SJSA1 (cell line): ENCODE data around the gene TCP10L. TPM values are rescaled to one million over a fixed set of nuclear protein-coding genes. Genes with fewer than 3 reads are reported as not detected.
"Not testable (repeated sequence)": the region's sequence is repeated elsewhere in the genome, so short reads cannot be mapped to it uniquely, and the experiment has no call there.

Experiments
- DNase-seq, 2 experiments: peaks; one replicate each; pipeline ENCODE4 v3.0.0-alpha.2; 2015 to 2020; ENCODE audit warnings: low spot score in 2 of 2, low read depth in 1 of 2
- H3K27ac ChIP-seq: fragments of 250-450 bp; sonication (Bioruptor Pico); 2 replicates; pipeline ENCODE4 v1.5.1; 2020; ENCODE audit warnings: mild to moderate bottlenecking, moderate library complexity
- H3K27me3 ChIP-seq: fragments of 250-450 bp; sonication (Bioruptor Pico); replicated peaks from 2 replicates; pipeline ENCODE4 v1.5.1; 2020; ENCODE audit warnings: mild to moderate bottlenecking, moderate library complexity
- H3K36me3 ChIP-seq: fragments of 250-450 bp; sonication (Bioruptor Pico); 2 replicates; pipeline ENCODE4 v1.5.1; 2020; ENCODE audit warnings: mild to moderate bottlenecking
- H3K4me1 ChIP-seq: fragments of 250-450 bp; sonication (Bioruptor Pico); replicated peaks from 2 replicates; pipeline ENCODE4 v1.6.1; 2021; ENCODE audit warnings: mild to moderate bottlenecking
- H3K4me3 ChIP-seq: fragments of 250-450 bp; sonication (Bioruptor Pico); 2 replicates; pipeline ENCODE4 v1.5.1; 2020; ENCODE audit warnings: mild to moderate bottlenecking
- H3K9me3 ChIP-seq: fragments of 250-450 bp; sonication (Bioruptor Pico); replicated peaks from 2 replicates; pipeline ENCODE4 v1.5.1; 2020; ENCODE audit warnings: mild to moderate bottlenecking
- total RNA-seq: library from RNA; depleted of rRNA; stranded (reverse); fragments of >200 nt; shearing (Covaris generic); gene quantifications from 2 replicates; pipeline ENCODE4 v1.2.3, GENCODE V29; 2014

The TCP10L gene
- total RNA-seq, 1 experiment from 2014 or later: not detected

DNA sequence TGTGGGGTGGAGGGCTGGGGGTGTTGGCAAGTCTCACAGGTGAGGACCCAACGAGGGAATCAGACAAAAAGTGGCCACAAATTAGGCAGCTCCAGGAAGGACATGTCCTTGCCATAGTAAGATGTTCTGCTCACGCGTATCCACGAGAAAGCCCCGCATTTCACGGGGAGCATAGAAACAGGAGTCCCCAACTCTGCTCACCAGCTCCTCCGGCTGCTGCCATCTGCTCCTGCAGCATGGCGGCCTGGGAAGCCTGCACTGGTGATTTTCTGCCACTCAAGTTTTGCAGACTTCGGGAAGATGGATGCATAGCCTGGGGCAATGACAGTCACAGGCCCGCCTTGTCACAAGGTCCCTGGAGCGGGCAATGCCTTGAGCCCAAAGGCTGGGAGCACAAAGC lies 9.3 kb downstream of the TCP10L start:
- Histone ChIP-seq H3K27ac (no peak overlapping the region), H3K4me1 (no peaks in the 10 kb centered on the region)

DNA sequence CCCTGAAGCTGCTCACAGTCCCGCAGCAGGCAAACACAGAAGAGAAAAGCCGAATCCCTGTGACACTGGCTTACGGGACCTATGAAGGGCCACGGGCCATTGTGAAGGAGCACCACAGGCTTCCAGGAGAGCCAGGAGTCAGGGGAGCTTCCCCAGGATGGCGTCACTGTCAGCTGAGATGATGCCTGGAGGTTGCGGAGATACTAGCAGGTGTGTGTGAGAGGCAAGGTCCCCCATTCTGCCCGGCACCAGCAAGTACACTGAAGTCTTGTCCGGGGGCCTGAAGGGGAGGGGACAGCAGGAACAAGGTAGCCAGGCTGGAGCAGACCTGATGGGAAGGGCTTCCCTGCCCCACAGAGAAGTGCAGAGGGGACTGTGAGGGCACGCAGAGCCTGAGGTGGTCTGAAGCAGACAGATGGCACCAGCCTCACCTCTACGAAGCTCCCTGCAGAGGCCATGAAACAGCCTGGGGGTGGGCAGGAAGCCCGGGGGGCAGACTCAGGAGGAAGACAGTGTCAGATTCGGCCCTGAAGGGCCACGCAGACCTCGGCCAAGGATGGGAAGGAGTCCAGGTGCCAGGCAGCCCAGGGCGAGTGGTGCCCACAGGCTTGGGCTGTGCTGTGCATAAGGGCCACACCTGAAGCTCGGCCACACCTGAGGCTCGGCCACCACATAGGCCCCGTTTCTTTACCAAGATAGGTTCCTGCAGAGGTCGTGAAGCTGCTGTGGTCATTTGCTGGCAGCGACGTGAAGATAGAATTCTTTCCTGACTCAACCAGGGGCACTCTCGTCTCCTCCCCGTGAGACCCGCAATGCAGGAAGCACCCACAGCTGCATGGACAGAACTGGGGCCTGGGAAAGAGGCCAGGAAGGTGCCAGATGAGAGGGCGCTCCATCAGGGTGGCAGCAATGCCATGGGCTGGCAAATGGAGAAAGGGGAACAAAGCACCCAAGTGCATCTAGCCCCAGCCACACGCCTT lies 10.1 kb downstream of the TCP10L start:
- no peak overlapping the region for H3K4me3 ChIP-seq
- H3K27me3 ChIP-seq: peaks cover 20% of the 10 kb centered on the region
- H3K27ac ChIP-seq: no peak overlapping the region
- no peaks in the 10 kb centered on the region for H3K4me1 ChIP-seq
- no peaks in the 10 kb centered on the region for H3K9me3 ChIP-seq
- no peaks in the 10 kb centered on the region for H3K36me3 ChIP-seq
- no peak for DNase-seq

More for the DNA sequence above, 9.3 kb downstream of the TCP10L start:
- no peak overlapping the region for H3K4me3 ChIP-seq
- no peaks in the 10 kb centered on the region for H3K9me3 ChIP-seq
- DNase-seq: no peak
- H3K36me3 ChIP-seq: no peaks in the 10 kb centered on the region
- peaks cover 24% of the 10 kb centered on the region for H3K27me3 ChIP-seq

GRCh38 chr21:32572574-32573420 lies 12.5 kb downstream of the TCP10L start:
- Histone ChIP-seq H3K9me3 (no peaks in the 10 kb centered on the region), H3K27ac (no peak overlapping the region), H3K4me3 (no peak overlapping the region), H3K4me1 (peaks cover 8% of the 10 kb centered on the region), H3K36me3 (no peaks in the 10 kb centered on the region), H3K27me3 (0 out of 2 replicates have a peak, but pooled peaks cover 2% of the 10 kb centered on the region)
- DNase-seq: no peak

- no peak overlapping the region for H3K4me3 ChIP-seq
These were observed 14.9 kb downstream of the TCP10L start for GRCh38 chr21:32570456-32570855.

DNA sequence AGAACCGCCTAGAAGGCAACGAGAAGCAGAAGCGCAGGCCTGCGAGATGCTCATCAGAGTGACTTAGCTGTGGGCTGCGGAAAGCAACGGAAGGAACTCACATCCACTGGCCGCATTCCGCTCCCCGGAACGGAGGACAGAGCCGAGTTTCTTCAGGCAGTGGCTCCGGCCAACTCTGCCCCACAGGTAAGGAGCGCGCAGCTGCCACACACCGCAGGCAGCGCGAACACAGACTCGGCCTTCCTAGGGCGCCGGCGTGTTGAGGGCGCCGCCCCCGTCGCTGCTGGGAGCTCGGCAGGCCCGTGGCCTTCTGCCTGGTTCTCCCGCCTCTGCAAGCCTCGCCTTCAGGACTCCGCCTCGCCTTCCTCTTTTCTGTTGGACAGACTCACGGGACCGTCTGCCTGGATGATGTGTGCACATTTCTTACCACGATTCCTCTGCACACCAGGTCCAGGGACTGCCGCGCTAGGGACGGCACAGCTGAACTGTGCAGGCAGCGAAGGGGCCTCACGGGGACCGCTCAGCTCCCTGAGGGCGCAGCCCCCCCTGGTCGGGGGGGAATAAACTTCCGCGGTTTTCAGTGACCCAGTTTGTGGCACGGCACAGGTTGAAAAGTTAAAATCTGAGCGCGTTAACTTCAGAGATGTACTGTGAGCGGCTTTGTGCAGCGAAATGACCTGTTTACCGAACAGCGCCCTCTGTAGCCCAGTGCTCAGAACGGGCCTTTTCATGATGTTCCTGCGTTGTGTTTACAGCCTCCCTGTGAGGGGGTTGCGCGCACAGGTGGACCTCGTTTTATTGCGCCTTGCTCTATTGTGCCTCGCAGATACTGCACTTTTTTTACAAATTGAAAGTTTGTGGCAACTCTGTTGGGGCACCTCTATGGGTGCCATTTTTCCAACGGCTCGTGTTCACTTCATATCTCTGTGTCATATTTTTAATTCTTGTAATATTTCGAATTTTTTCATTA lies 15.8 kb downstream of the TCP10L start:
- Histone ChIP-seq H3K4me3 (peak overlapping the region; percentile 45), H3K36me3 (no peaks in the 10 kb centered on the region), H3K9me3 (no peaks in the 10 kb centered on the region), H3K27me3 (no peaks in the 10 kb centered on the region), H3K27ac (peak overlapping the region; percentile 24; the same call in 1 of the 2 replicates), H3K4me1 (peaks cover 8% of the 10 kb centered on the region)
- DNase-seq: peak; percentile 77 to 78

More at GRCh38 chr21:32570456-32570855, 14.9 kb downstream of the TCP10L start:
- no peak overlapping the region for H3K27ac ChIP-seq
- no peaks in the 10 kb centered on the region for H3K36me3 ChIP-seq
- no peaks in the 10 kb centered on the region for H3K9me3 ChIP-seq
- H3K4me1 ChIP-seq: peaks cover 8% of the 10 kb centered on the region
- no peaks in the 10 kb centered on the region for H3K27me3 ChIP-seq
- no peak for DNase-seq

GRCh38 chr21:32567626-32568025 lies 17.7 kb downstream of the TCP10L start:
- no peak for DNase-seq

DNA sequence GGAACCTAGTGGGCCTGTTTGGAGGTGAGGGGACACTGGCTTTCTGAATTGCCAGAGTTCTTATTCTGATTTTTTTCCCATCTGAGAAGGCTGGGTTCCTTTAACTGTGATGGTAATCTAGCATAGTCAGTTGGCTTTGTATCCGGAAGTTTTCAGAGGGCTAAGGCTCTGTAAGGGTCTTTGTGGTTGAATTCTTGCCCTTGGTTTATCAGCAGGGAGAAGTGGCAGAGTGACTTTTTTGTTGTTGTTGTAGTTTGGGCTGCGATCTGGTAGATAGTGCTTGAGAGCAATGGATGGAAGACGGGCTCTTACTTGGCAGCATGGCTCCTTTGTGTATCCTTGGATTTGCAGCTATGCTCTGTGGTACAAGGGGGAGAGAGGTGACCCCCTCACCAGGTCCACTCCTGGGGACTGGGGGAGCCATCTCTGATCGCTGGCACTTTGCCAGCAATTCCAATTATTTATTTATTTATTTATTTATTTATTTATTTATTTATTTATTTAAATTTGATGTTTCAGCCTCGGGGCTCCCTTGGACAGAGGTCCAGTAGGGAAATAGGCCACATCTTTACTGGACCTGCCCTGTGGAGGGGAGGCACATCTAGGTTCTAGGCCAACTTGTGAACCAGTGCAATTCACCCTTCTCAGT lies 18.5 kb downstream of the TCP10L start:
- H3K4me3 ChIP-seq: no peak overlapping the region
- H3K27ac ChIP-seq: no peak overlapping the region
- H3K4me1 ChIP-seq: peaks cover 8% of the 10 kb centered on the region
- H3K36me3 ChIP-seq: no peaks in the 10 kb centered on the region
- no peaks in the 10 kb centered on the region for H3K27me3 ChIP-seq
- no peak for DNase-seq
- H3K9me3 ChIP-seq: no peaks in the 10 kb centered on the region

More at GRCh38 chr21:32567626-32568025, 17.7 kb downstream of the TCP10L start:
- H3K27ac ChIP-seq: no peak overlapping the region
- no peaks in the 10 kb centered on the region for H3K36me3 ChIP-seq
- no peak overlapping the region for H3K4me3 ChIP-seq
- H3K4me1 ChIP-seq: peaks cover 8% of the 10 kb centered on the region
- no peaks in the 10 kb centered on the region for H3K9me3 ChIP-seq
- no peaks in the 10 kb centered on the region for H3K27me3 ChIP-seq

GRCh38 chr21:32565856-32566465 lies 19.4 kb downstream of the TCP10L start:
- no peaks in the 10 kb centered on the region for H3K9me3 ChIP-seq

DNA sequence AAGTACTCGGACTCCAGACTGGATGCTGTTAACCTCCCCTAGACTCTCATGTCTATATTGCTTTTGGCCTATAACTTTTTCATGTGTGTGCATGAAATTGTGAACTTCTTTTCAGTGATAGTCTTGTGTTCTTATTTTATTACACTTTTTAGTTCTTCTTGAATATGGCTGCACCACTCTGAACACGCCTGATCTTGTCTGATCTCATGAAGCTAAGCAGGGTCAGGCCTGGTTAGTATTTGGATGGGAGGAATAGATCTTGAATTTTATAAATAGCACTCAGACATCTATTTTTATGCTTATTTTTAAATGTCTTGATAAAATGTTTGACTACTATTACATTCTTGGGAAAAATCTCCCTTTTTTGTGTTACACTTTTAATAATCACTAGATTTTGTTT lies 22.4 kb downstream of the TCP10L start:
- H3K9me3 ChIP-seq: no peaks in the 10 kb centered on the region
- H3K4me3 ChIP-seq: no peak overlapping the region
- no peaks in the 10 kb centered on the region for H3K36me3 ChIP-seq
- H3K27ac ChIP-seq: no peak overlapping the region
- H3K4me1 ChIP-seq: no peaks in the 10 kb centered on the region
- no peaks in the 10 kb centered on the region for H3K27me3 ChIP-seq
- DNase-seq: no peak

More at GRCh38 chr21:32565856-32566465, 19.4 kb downstream of the TCP10L start:
- H3K27ac ChIP-seq: no peak overlapping the region
- H3K4me3 ChIP-seq: no peak overlapping the region
- no peaks in the 10 kb centered on the region for H3K27me3 ChIP-seq
- no peaks in the 10 kb centered on the region for H3K36me3 ChIP-seq
- H3K4me1 ChIP-seq: peaks cover 8% of the 10 kb centered on the region
- DNase-seq: no peak

- Histone ChIP-seq H3K4me3 (no peak overlapping the region), H3K36me3 (no peaks in the 10 kb centered on the region), H3K27me3 (no peaks in the 10 kb centered on the region), H3K9me3 (no peaks in the 10 kb centered on the region), H3K4me1 (no peaks in the 10 kb centered on the region), H3K27ac (no peak overlapping the region)
- peak in 1 of 2 experiments; percentile 31 for DNase-seq
These were observed 22.9 kb downstream of the TCP10L start for GRCh38 chr21:32562426-32562825.

- H3K27ac ChIP-seq, DNase-seq, H3K27me3 ChIP-seq, H3K9me3 ChIP-seq, H3K4me3 ChIP-seq, H3K36me3 ChIP-seq, H3K4me1 ChIP-seq: not testable (repeated sequence)
These were observed 23.8 kb downstream of the TCP10L start for GRCh38 chr21:32561476-32561875.

DNA sequence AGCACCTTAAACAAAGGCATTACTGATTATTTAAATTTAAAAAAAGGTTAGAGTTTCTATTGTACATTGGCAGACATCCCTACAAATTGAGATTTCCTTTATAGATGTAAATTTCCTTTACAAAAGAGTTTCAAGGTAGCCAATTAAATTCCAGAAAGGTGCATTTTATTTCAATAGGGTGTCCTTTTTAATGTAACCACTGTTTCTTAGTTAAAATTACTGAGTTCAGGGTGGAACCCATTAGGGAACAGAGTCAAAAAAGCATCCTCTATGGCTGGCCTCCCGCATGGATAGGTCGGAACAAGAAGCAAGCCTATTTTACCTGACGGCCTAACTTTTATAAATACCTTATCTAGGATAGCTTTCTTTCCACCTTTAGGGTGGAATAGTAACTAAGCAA lies 24.4 kb downstream of the TCP10L start:
- H3K4me1 ChIP-seq: no peaks in the 10 kb centered on the region
- no peak for DNase-seq
- H3K27me3 ChIP-seq: no peaks in the 10 kb centered on the region
- H3K36me3 ChIP-seq: no peaks in the 10 kb centered on the region
- H3K27ac ChIP-seq: no peak overlapping the region
- H3K4me3 ChIP-seq: no peak overlapping the region
- no peaks in the 10 kb centered on the region for H3K9me3 ChIP-seq
